DMS114 treated with DMSO at 0.1 percent for 48 hours (cell line): ENCODE results near the gene GRID1.
"Not testable (repeated sequence)": the region's sequence is repeated elsewhere in the genome, so short reads cannot be mapped to it uniquely, and the experiment has no call there.

ENCODE experiments used
- DNase-seq: peaks from one replicate; lab custom pipeline; 2025; ENCODE audit not compliant: unreplicated experiment; lab: John Stamatoyannopoulos, UW

Gene GRID1

DNA sequence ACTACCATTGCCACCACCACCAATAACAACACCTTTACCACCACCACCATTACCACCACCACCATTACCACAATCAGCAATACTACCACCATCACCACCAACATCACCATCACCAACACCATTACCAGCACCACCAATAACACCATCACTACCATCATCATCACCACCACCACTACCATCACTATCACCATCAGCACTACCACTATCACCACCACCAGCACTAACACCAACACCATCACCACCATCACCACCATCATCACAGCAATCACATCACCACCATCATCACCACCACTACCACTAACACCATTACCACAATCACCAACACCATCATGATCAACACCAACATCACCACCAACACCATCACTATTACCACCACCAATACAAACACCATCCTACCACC lies 249.5 kb downstream of the GRID1 start:
- DNase-seq: no peak

- DNase-seq: no peak
These were observed 252.6 kb downstream of the GRID1 start for GRCh38 chr10:86113983-86114382.

DNA sequence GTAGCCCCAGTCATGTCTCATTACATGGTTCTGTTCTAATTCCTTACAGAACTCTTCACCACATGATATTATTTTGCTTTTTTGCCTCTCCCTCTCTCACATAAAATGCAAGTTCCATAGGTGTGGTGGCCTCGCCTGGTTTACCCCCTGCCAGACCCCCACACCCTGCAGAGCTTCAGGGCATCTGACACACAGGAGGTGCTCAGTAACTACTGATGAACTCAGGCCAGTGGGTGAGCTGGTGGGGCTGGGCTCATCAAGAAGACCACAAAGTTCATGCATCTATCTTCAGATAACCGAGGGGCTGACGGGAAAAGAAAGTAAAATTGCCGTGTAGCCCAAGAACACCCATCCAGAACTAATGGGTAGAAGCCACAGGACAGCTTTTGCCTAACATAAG lies 253.1 kb downstream of the GRID1 start:
- DNase-seq: no peak

GRCh38 chr10:86113044-86113443 lies 253.6 kb downstream of the GRID1 start:
- DNase-seq: no peak

- DNase-seq: no peak
These were observed 254.6 kb downstream of the GRID1 start for GRCh38 chr10:86111902-86112545.

DNA sequence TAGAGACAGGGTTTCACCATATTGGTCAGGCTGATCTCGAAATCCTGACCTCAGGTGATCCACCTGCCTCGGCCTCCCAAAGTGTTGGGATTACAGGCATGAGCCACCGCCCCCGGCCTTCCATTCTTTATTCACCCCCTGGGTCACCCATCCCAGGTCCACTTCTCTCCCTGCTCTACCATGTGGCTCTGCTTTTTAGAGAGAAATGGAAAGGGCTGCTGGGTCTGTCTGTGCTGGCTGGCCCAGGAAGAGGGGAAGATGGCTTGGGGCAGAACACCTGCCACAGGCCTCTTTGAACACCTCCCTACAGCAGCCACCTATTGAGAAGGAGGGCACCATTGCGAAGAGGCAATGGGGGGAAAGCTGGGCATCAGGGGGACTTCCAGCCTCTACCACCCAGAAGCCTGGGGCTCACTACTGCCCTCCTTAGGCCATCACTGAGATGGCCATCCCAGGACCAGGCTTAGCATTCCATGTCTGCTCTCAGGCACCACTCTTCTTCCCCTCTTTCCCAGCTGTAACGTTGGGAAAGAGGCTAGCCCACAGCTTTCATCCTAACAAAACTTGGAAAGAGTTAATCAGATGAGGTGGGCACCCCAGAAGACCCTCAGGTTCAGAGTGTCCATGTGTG lies 256.3 kb downstream of the GRID1 start:
- DNase-seq: no peak

DNA sequence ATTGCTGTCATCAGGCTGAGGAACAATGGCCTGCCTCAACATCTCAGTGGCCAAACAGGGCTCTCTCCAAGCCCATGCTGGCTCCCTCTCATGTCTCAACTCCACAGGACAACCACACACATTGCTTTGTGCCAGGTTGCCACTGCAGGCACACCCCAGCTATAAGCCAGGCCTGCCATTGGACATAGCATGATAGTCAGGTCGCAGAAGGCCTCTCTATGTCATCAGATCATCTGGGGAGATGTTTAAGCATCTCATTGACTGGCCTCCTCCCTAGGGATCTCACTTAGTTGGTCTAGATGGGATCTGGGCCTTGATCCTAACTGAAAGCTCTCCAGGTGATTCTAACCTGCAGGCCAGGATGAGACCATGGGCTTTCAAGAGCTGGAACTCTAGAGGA lies 257.2 kb downstream of the GRID1 start:
- no peak for DNase-seq

GRCh38 chr10:86108696-86109095 lies 257.9 kb downstream of the GRID1 start:
- DNase-seq: no peak

DNA sequence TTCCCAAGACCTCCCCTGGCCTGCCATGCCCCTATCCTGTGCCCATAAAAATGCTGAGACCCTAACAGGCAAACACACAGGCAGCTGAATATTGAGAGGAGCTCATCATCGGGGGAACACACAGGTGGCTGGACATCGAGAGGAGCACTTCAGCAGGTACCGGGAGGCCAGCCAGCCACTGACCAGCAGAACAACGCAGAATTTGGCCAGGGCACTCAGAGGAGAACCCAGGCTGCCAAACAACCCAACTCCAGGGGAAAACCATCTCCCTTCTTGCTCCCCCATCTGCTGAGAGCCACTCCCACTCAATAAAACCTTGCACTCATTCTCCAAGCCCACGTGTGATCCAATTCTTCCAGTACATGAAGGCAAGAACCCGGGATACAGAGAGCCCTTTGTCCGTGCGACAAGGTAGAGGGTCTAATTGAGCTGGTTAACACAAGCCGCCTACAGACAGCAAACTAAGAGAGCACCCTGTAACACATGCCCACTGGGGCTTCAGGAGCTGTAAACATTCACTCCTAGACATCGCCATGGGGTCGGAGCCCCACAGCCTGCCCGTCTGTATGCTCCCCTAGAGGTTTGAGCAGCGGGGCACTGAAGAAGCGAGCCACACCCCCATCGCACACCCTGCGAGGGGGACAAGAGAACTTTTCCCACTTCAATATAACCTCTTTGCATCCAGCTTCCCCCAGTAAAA lies 258.8 kb downstream of the GRID1 start:
- not testable (repeated sequence) for DNase-seq

GRCh38 chr10:86107131-86107530 lies 259.5 kb downstream of the GRID1 start:
- DNase-seq: no peak

GRCh38 chr10:86106616-86107015 lies 260.0 kb downstream of the GRID1 start:
- DNase-seq: no peak

GRCh38 chr10:86105640-86106039 lies 261.0 kb downstream of the GRID1 start:
- no peak for DNase-seq

GRCh38 chr10:86105181-86105580 lies 261.4 kb downstream of the GRID1 start:
- no peak for DNase-seq

GRCh38 chr10:86104611-86105145 lies 261.9 kb downstream of the GRID1 start:
- DNase-seq: no peak

GRCh38 chr10:86104156-86104555 lies 262.4 kb downstream of the GRID1 start:
- no peak for DNase-seq

- no peak for DNase-seq
These were observed 263.0 kb downstream of the GRID1 start for GRCh38 chr10:86103391-86104101.

DNA sequence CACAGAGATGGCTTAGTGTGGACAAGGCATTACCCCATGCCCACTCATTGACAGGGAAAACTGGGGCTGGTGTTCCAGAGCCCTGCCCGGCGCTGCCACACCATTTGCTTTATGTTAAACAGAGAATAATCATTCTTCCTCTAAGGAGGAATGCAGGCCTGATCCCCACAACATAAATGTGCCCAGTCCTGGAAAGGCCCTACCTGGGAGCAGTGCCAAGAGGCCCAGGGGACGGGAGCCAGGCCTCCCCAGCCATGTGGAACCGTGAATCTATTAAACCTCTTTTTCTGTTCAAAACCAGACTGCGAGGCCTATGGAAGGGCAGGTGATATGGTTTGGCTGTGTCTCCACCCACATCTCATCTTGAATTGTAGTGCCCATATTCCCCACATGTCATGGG lies 264.1 kb downstream of the GRID1 start:
- DNase-seq: no peak

- no peak for DNase-seq
These were observed 264.6 kb downstream of the GRID1 start for GRCh38 chr10:86102031-86102430.

DNA sequence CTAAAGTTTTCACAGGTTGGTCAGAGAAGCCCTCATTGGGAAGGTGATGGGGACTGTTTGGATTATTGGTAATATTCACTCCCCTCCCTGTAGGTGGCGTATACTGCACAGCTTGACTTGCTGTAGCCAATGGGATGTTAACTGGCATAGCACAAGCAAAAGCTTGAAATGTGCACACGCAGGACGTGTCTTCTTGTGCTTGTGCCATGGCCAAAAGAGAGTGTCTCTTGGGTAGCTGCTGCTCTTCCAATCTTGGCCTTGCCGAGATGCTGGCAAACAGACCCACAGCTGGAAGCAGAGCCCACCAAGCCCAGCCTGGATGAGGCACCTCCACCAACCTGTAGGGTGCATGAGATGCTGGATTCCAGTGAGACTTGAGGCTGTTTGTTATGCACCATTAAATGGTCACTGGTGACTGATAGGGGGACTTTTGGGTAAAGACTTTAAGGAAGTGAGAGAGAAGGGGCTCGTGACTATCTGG lies 266.0 kb downstream of the GRID1 start:
- DNase-seq: peak; percentile 18

- DNase-seq: no peak
These were observed 266.9 kb downstream of the GRID1 start for GRCh38 chr10:86099542-86100334.
